ENCODE results near the gene KCNA5.

KCNA5 gene

DNA sequence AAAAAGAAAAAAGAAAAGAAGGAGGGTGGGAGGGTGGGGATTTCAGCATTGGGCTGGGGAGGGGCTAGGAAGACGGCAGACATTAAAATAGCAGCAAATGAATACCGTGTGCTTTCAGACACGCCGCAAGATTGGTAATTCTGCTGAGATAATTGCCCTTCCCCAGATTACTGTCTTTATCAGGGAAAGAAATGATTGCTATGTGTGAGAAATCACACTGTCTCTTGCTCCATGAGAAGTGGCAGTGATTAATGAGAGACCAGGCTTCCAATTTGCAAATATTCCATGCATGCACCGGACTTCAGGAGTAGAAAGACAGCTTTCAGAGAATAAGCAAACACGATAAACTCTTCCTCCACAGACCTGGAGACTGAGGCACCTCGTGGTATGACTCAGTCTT, 7.6 kb upstream of the KCNA5 start:
- Histone ChIP-seq H3K23ac (ENCODE audit: low read depth, low read length, poor library complexity) (no peak overlapping the region), H3K36me3 (replicated peaks in 1 of 2; ENCODE audit: control insufficient read depth in 2 of 2, insufficient read depth in 2 of 2, low read length in 2 of 2) (no peaks in the 10 kb centered on the region)

DNA sequence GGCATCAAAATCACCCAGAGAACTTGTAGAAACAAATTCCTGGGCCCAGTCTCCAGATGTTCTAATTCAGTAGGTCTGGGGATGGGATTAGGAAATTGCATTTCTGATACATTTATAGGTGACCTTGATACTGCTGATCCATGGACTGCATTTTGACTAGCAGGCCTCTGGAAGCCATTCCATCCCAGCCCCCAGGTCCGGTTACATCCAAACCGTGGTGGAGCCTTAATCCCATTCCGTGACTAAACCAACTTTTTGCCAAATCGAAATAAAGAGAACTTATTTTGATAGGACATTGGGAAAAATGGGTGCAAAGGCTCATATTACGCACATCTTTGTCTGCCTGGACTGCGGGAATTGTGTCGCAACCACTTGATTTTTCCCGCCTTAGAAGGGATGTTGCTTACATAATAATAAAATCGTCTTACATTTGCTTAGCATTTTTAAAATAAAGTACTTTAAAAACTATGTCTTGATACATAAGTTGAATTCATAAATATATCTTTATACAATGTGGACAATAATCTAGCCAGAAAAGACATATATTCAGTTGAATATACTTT, 5.8 kb upstream of the KCNA5 start:
- H3K27me3 ChIP-seq (ENCODE audit: control insufficient read depth in 3 of 3, insufficient read depth in 3 of 3, low read depth in 1 of 3, low read length in 3 of 3) = peaks cover under 1 to 32% (median 9%) of the 10 kb centered on the region in 3 experiments

More for the DNA sequence above, 7.6 kb upstream of the KCNA5 start:
- WGBS, 2 donors (ENCODE audit: extremely low coverage in 2 of 2, insufficient read length in 2 of 2, insufficient replicate concordance in 1 of 2) = no CpG with 5 or more reads among the region's 7 CpGs
- Histone ChIP-seq H3K18ac (ENCODE audit: low read length) (no peak overlapping the region), H3K27me3 (ENCODE audit: control insufficient read depth in 3 of 3, insufficient read depth in 3 of 3, low read depth in 1 of 3, low read length in 3 of 3) (peaks cover 0 to 13% (median 0%) of the 10 kb centered on the region in 3 experiments), H3K27ac (replicated peaks; ENCODE audit: low read length) (no peak overlapping the region), H3K4me1 (ENCODE audit: control insufficient read depth in 2 of 2, insufficient read depth in 1 of 2, low read depth in 1 of 2, low read length in 2 of 2) (no peaks in the 10 kb centered on the region), H4K8ac (ENCODE audit: low read depth, low read length) (no peak overlapping the region), H2BK12ac (ENCODE audit: low read length) (no peak overlapping the region), H3K79me1 (ENCODE audit: low read depth, low read length) (no peaks in the 10 kb centered on the region), H2BK120ac (ENCODE audit: low read depth, low read length) (no peak overlapping the region), H2AFZ (ENCODE audit: low read length) (no peak overlapping the region), H3K14ac (ENCODE audit: low read length) (no peak overlapping the region), H4K91ac (ENCODE audit: low read depth, low read length, poor library complexity) (no peak overlapping the region), H3K4ac (ENCODE audit: low read length) (no peak overlapping the region), H3K9ac (ENCODE audit: low read depth, low read length, poor library complexity) (no peak overlapping the region), H2AK5ac (ENCODE audit: low read depth, low read length) (no peak overlapping the region), H2BK5ac (ENCODE audit: low read length) (no peak overlapping the region), H2BK15ac (ENCODE audit: low read length) (no peak overlapping the region), H3K9me3 (replicated peaks in 1 of 2; ENCODE audit: control insufficient read depth in 2 of 2, insufficient read depth in 1 of 2, low read depth in 1 of 2, low read length in 2 of 2) (no peaks in the 10 kb centered on the region), H3K4me3 (ENCODE audit: low read length in 2 of 2) (no peak overlapping the region), H3K4me2 (ENCODE audit: insufficient read depth, low read length, poor library complexity, severe bottlenecking) (no peak overlapping the region)
- no peak for DNase-seq (ENCODE audit: low spot score)

DNA sequence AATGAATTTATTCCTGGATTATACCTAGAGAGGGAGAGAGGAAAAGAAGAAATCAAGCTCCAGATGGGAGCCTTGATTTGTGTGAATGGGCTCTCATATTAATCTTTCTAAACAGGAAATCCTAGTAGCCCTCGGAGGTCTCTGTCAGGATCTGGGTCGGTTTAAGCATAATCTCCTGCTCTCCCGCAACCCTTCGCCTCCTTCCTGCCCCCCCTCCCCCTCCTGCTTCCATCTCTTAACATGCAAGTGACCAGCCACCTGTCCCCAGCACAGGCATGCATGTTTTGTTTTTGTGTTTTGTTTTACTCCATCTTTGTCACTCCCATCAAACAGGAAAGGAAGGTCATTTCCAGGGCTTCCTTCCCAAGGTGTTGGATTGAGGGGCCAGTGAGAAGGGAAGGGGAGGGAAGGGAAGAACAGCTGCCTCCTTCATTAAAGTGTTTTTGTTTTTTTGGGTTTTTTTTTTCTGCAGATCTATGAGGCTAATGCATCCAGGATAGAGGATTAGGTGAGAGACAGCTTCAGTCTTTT, 4.8 kb upstream of the KCNA5 start:
- no peak overlapping the region for H3K18ac ChIP-seq (ENCODE audit: low read length)
- no peak overlapping the region for H4K91ac ChIP-seq (ENCODE audit: low read depth, low read length, poor library complexity)
- H2AK5ac ChIP-seq (ENCODE audit: low read depth, low read length) = no peak overlapping the region
- H3K14ac ChIP-seq (ENCODE audit: low read length) = no peak overlapping the region
- no CpG with 5 or more reads among the region's 4 CpGs for WGBS, 2 donors (ENCODE audit: extremely low coverage in 2 of 2, insufficient read length in 2 of 2, insufficient replicate concordance in 1 of 2)
- no peak overlapping the region for H3K9ac ChIP-seq (ENCODE audit: low read depth, low read length, poor library complexity)
- H3K4me2 ChIP-seq (ENCODE audit: insufficient read depth, low read length, poor library complexity, severe bottlenecking) = no peak overlapping the region
- no peak overlapping the region for H3K4me3 ChIP-seq (ENCODE audit: low read length in 2 of 2)
- H3K27me3 ChIP-seq (ENCODE audit: control insufficient read depth in 3 of 3, insufficient read depth in 3 of 3, low read depth in 1 of 3, low read length in 3 of 3) = peaks cover 2 to 41% (median 18%) of the 10 kb centered on the region in 3 experiments
- H3K4ac ChIP-seq (ENCODE audit: low read length) = no peak overlapping the region
- H2BK120ac ChIP-seq (ENCODE audit: low read depth, low read length) = no peak overlapping the region
- no peak overlapping the region for H2BK12ac ChIP-seq (ENCODE audit: low read length)
- no peak for DNase-seq (ENCODE audit: low spot score)
- H3K36me3 ChIP-seq (replicated peaks in 1 of 2; ENCODE audit: control insufficient read depth in 2 of 2, insufficient read depth in 2 of 2, low read length in 2 of 2) = no peaks in the 10 kb centered on the region
- H4K8ac ChIP-seq (ENCODE audit: low read depth, low read length) = no peak overlapping the region
- H3K27ac ChIP-seq (replicated peaks; ENCODE audit: low read length) = no peak overlapping the region
- H3K9me3 ChIP-seq (replicated peaks in 1 of 2; ENCODE audit: control insufficient read depth in 2 of 2, insufficient read depth in 1 of 2, low read depth in 1 of 2, low read length in 2 of 2) = no peaks in the 10 kb centered on the region
- H2BK15ac ChIP-seq (ENCODE audit: low read length) = no peak overlapping the region
- H3K23ac ChIP-seq (ENCODE audit: low read depth, low read length, poor library complexity) = no peak overlapping the region
- H2AFZ ChIP-seq (ENCODE audit: low read length) = no peak overlapping the region
- H3K4me1 ChIP-seq (ENCODE audit: control insufficient read depth in 2 of 2, insufficient read depth in 1 of 2, low read depth in 1 of 2, low read length in 2 of 2) = no peaks in the 10 kb centered on the region
- no peak overlapping the region for H2BK5ac ChIP-seq (ENCODE audit: low read length)
- no peaks in the 10 kb centered on the region for H3K79me1 ChIP-seq (ENCODE audit: low read depth, low read length)

More for the DNA sequence above, 5.8 kb upstream of the KCNA5 start:
- Histone ChIP-seq H3K4me1 (ENCODE audit: control insufficient read depth in 2 of 2, insufficient read depth in 1 of 2, low read depth in 1 of 2, low read length in 2 of 2) (no peaks in the 10 kb centered on the region), H2AFZ (ENCODE audit: low read length) (no peak overlapping the region), H2BK15ac (ENCODE audit: low read length) (no peak overlapping the region), H2AK5ac (ENCODE audit: low read depth, low read length) (no peak overlapping the region), H3K4ac (ENCODE audit: low read length) (no peak overlapping the region), H3K9ac (ENCODE audit: low read depth, low read length, poor library complexity) (no peak overlapping the region), H3K18ac (ENCODE audit: low read length) (no peak overlapping the region), H3K4me3 (ENCODE audit: low read length in 2 of 2) (no peak overlapping the region), H3K23ac (ENCODE audit: low read depth, low read length, poor library complexity) (no peak overlapping the region), H2BK120ac (ENCODE audit: low read depth, low read length) (no peak overlapping the region), H3K14ac (ENCODE audit: low read length) (no peak overlapping the region), H3K79me1 (ENCODE audit: low read depth, low read length) (no peaks in the 10 kb centered on the region), H3K36me3 (replicated peaks in 1 of 2; ENCODE audit: control insufficient read depth in 2 of 2, insufficient read depth in 2 of 2, low read length in 2 of 2) (no peaks in the 10 kb centered on the region), H2BK5ac (ENCODE audit: low read length) (no peak overlapping the region), H3K27ac (replicated peaks; ENCODE audit: low read length) (no peak overlapping the region), H3K4me2 (ENCODE audit: insufficient read depth, low read length, poor library complexity, severe bottlenecking) (no peak overlapping the region), H4K91ac (ENCODE audit: low read depth, low read length, poor library complexity) (no peak overlapping the region), H4K8ac (ENCODE audit: low read depth, low read length) (no peak overlapping the region), H2BK12ac (ENCODE audit: low read length) (no peak overlapping the region), H3K9me3 (replicated peaks in 1 of 2; ENCODE audit: control insufficient read depth in 2 of 2, insufficient read depth in 1 of 2, low read depth in 1 of 2, low read length in 2 of 2) (no peaks in the 10 kb centered on the region)
- WGBS, 2 donors (ENCODE audit: extremely low coverage in 2 of 2, insufficient read length in 2 of 2, insufficient replicate concordance in 1 of 2) = no CpG with 5 or more reads among the region's 9 CpGs
- DNase-seq (ENCODE audit: low spot score) = no peak

DNA sequence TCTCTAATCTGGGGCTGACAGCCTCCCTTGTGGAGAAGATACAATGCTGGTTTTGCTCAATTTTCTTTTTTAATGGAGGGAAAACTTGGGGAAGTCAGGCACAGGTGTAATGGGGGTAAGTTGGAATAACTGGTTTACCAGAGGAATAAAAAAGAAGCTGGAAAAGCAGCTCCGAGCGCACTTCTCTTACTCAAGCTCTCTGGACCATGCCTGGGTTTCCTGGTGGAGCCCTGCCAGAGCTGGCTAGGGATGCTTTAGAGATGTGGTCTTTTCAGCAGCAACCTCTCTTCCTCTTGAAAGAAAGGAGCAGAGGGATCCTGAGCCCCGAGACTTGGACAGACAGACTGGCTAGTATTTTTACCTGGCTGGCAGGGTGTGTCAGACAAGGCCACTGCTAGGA, 3.9 kb upstream of the KCNA5 start:
- H3K18ac ChIP-seq (ENCODE audit: low read length) = no peak overlapping the region
- no peak overlapping the region for H3K4me3 ChIP-seq (ENCODE audit: low read length in 2 of 2)
- H3K4me1 ChIP-seq (ENCODE audit: control insufficient read depth in 2 of 2, insufficient read depth in 1 of 2, low read depth in 1 of 2, low read length in 2 of 2) = no peaks in the 10 kb centered on the region
- no peak overlapping the region for H2AK5ac ChIP-seq (ENCODE audit: low read depth, low read length)
- no peaks in the 10 kb centered on the region for H3K79me1 ChIP-seq (ENCODE audit: low read depth, low read length)
- peaks cover 10 to 51% (median 28%) of the 10 kb centered on the region in 3 experiments for H3K27me3 ChIP-seq (ENCODE audit: control insufficient read depth in 3 of 3, insufficient read depth in 3 of 3, low read depth in 1 of 3, low read length in 3 of 3)
- no peak for DNase-seq (ENCODE audit: low spot score)
- no peak overlapping the region for H2BK15ac ChIP-seq (ENCODE audit: low read length)
- H3K27ac ChIP-seq (replicated peaks; ENCODE audit: low read length) = no peak overlapping the region
- H3K9me3 ChIP-seq (replicated peaks in 1 of 2; ENCODE audit: control insufficient read depth in 2 of 2, insufficient read depth in 1 of 2, low read depth in 1 of 2, low read length in 2 of 2) = peaks cover 0 to 3% of the 10 kb centered on the region in 2 donors
- no peak overlapping the region for H2AFZ ChIP-seq (ENCODE audit: low read length)
- H4K8ac ChIP-seq (ENCODE audit: low read depth, low read length) = no peak overlapping the region
- no peak overlapping the region for H3K14ac ChIP-seq (ENCODE audit: low read length)
- no peak overlapping the region for H3K4ac ChIP-seq (ENCODE audit: low read length)
- H2BK120ac ChIP-seq (ENCODE audit: low read depth, low read length) = no peak overlapping the region
- H3K4me2 ChIP-seq (ENCODE audit: insufficient read depth, low read length, poor library complexity, severe bottlenecking) = no peak overlapping the region
- no peak overlapping the region for H3K23ac ChIP-seq (ENCODE audit: low read depth, low read length, poor library complexity)
- H3K9ac ChIP-seq (ENCODE audit: low read depth, low read length, poor library complexity) = no peak overlapping the region
- no CpG with 5 or more reads among the region's 3 CpGs for WGBS, 2 donors (ENCODE audit: extremely low coverage in 2 of 2, insufficient read length in 2 of 2, insufficient replicate concordance in 1 of 2)
- H2BK5ac ChIP-seq (ENCODE audit: low read length) = no peak overlapping the region
- no peak overlapping the region for H4K91ac ChIP-seq (ENCODE audit: low read depth, low read length, poor library complexity)
- H2BK12ac ChIP-seq (ENCODE audit: low read length) = no peak overlapping the region
- no peaks in the 10 kb centered on the region for H3K36me3 ChIP-seq (replicated peaks in 1 of 2; ENCODE audit: control insufficient read depth in 2 of 2, insufficient read depth in 2 of 2, low read length in 2 of 2)
